ENCODE results near the gene KCNIP2. TPM values are rescaled to one million over a fixed set of nuclear protein-coding genes. Genes with fewer than 3 reads are reported as not detected.

KCNIP2 gene
- total RNA-seq = 1 to 10 TPM; 2.2 to 3.1 TPM

DNA sequence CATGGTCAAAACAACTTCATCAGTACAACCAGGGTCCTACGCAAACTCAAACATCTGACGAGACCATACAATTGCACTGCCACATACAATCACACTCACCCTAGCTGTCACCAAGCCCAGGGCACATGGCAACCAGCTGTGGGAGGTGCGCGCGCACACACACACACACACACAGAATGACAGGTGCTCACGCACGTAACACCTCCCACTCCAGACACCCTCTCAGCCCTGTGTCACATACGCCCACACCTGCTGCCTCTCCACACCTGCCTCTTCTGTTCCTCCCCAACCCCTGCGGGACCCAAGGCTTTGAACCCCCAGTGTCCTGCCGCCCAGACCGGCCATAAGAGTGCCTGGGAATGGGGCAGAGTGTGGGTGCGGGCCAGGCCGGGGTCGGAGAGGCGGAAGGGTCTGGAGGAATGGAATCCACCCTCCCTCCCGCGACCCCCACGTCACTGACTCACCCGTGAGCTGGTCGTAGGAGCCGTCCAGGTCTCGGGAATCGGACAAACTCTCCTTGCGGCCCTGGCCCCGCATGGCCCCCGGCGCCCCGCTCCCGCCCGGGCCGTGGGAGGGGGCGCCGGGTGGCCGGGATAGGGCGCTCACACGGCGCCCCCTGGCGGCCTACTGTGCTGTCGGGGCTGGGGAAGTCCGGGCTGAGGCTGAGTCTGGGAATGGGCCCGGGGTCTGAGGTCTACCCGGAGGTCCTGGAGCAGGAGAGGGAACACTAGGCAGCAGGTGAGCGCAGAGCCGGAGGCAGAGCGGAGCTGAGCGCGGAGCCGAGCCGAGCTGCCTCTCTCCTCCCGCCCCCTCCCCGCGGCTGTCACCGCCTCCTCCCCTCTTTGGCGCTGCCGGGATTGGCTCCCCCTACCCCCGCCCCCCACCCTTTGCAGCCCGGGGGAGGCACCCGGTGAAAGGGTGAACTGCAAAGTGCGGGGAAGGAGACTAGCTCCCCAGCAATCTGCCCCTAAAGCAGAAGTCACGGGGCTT, at the start of gene KCNIP2:
Gene KCNIP2 (minus strand): TSS at position 769 of the 990 bp plus-strand sequence. CDS start 232 bp downstream, at position 537.
- no peak within 1 kb of the TSS for H3K27ac Mint-ChIP-seq
- peak; percentile 48 to 53 for ATAC-seq (replicated peaks in 1 of 2)
- DNase-seq = peak; percentile 60 to 68
- no peaks in the 10 kb centered on the region for H3K36me3 Mint-ChIP-seq (ENCODE audit: insufficient read depth in 2 of 2)
- H3K4me3 Mint-ChIP-seq = peak within 1 kb of the TSS; percentile 81 to 82
- no peaks in the 10 kb centered on the region for H3K9me3 Mint-ChIP-seq
- peaks cover 50% of the 10 kb centered on the region for H3K4me1 Mint-ChIP-seq (ENCODE audit: low read depth)
- peaks cover 25% of the 10 kb centered on the region for H3K27me3 Mint-ChIP-seq (ENCODE audit: low read depth)

DNA sequence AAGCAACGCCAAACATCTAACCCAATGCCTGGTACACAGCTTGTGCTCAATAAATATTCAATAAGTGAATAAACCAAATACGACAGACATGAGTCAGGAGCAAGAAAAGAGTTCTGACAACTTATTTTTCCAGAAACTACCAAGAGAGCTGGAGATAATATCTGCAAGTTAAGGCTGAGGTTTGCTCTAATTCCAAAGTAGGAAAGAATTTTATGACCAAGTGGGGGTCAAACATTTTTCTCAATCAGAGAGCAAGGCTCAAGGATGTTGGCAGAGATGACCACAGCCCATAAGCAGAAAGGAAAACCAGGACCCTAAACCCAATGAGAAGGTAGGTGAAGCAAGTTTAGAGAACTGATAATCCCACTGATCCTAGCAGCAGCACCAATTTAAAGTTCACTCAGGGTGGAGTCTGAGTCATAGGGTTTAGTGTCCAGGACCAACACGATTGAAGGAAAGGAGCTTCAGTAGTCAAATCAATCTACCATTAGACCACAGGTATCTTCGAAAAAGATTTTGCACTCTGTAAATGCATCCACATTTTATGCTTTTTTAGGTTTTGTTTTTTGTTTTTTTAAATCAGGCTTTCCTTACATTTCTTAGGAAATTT, 49.3 kb upstream of the KCNIP2 start:
- no peaks in the 10 kb centered on the region for H3K27me3 Mint-ChIP-seq (ENCODE audit: low read depth)
- no peak overlapping the region for H3K4me3 Mint-ChIP-seq
- peaks cover 13% of the 10 kb centered on the region for H3K4me1 Mint-ChIP-seq (ENCODE audit: low read depth)
- ATAC-seq (replicated peaks in 1 of 2) (no peak), DNase-seq (no peak)
- no peaks in the 10 kb centered on the region for H3K9me3 Mint-ChIP-seq
- H3K27ac Mint-ChIP-seq = no peak overlapping the region
- H3K36me3 Mint-ChIP-seq (ENCODE audit: insufficient read depth in 2 of 2) = no peaks in the 10 kb centered on the region

DNA sequence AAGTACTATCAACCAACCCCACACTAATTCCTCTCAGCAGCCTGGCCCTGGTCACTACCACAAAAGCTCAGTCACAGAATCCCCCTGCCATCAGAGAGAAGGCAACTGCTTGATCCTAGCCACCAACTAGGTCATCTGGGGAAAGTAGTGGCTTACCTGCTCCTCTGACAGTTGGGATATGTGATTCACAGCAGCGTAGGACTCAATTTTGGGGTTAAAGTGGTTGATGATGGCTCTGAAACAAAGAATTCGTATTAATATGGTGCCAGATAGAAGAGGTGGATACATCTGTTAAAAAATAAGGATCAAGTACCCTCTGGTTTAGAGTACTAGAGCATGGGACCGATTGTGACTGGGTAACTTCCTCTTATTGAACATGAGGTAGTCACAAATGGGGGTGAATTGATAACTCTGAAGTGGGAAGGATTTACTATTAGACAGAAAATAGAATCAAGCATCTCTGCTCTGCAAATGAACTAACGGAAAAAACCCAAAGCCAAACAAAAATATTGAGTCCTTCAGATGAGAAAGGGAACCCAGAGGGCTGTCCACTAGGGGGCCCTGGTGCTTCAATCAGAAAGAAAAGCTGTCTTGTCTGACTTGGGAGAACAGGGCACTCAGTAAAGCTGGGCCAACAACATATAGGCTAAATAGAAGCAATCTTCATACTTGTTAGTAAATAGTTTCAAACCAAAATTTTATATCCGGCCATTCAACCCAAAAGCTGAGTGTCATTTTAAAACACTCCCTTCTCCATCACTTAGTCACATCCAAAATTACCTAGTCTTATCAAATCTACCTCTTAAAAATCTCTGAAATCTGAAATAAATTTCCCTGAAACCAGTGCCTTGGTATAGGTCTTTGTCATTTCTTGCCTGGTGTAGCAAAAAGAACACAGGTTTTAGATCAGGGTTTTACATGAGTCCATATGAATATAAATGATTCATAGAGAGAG, 45.9 kb upstream of the KCNIP2 start:
- Mint-ChIP-seq H3K36me3 (ENCODE audit: insufficient read depth in 2 of 2) (no peaks in the 10 kb centered on the region), H3K4me3 (no peak overlapping the region), H3K27me3 (ENCODE audit: low read depth) (no peaks in the 10 kb centered on the region), H3K4me1 (ENCODE audit: low read depth) (peaks cover 7% of the 10 kb centered on the region), H3K27ac (peak overlapping the region; percentile 36), H3K9me3 (no peaks in the 10 kb centered on the region)
- peak; percentile 61 to 86 for ATAC-seq (replicated peaks in 1 of 2)
- peak; percentile 74 to 77 for DNase-seq

DNA sequence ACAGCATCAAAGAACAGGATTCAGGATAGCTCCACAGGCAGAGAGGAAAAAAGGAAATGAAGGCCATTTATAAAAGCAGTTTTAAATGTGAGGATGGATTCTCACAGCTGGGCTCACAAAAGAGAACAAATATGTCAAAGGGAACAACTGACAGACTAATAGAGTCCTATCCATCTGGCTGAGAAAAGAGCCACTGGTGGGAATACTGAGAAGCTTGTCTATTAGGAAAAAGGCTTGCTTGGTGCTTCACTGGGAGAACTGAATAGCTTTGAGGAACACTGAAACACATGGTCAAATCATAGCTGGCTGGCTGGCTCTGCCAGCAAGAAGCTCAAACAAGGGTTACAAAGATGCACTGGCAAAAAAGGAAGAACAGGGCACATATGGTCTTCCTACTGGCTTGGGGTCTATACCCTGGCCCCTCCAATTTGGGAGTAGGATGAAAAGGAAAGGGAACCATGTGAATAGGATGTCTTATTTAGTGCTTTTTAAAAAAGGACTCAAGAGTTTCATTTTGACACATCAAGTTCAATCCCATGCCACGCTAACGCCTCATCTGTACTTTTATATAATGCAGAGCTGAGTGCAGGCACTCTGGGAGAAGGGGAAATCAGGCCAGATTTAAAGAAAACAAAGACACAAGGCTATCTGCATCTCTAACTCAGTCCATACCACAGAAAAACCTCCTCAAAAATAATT, 44.8 kb upstream of the KCNIP2 start:
- Mint-ChIP-seq H3K27ac (peak overlapping the region; percentile 41), H3K36me3 (ENCODE audit: insufficient read depth in 2 of 2) (no peaks in the 10 kb centered on the region), H3K4me3 (no peak overlapping the region), H3K4me1 (ENCODE audit: low read depth) (peaks cover 7% of the 10 kb centered on the region), H3K27me3 (ENCODE audit: low read depth) (no peaks in the 10 kb centered on the region), H3K9me3 (no peaks in the 10 kb centered on the region)
- DNase-seq = no peak
- ATAC-seq (replicated peaks in 1 of 2) = no peak

DNA sequence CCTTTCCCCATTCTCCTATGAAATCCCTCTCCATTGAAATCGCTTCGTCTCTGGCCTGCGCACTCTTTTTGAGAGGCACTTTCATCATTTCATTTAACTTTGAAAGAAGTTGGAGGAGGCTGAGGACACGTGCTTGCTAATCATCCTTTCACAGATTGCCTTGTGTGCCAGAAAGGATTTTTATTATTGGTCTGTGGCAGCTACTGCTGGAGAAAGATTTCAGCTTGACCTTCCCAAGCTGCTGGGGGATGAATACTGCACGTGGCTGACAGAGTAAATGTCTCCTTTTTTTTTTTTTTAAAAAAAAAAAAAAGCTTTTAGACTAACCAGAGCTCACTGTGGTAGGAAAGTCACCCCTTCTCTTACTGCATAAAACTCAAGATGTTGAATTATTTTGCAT, 44.2 kb upstream of the KCNIP2 start:
- Mint-ChIP-seq H3K27ac (no peak overlapping the region), H3K9me3 (no peaks in the 10 kb centered on the region), H3K4me3 (no peak overlapping the region), H3K36me3 (ENCODE audit: insufficient read depth in 2 of 2) (no peaks in the 10 kb centered on the region), H3K27me3 (ENCODE audit: low read depth) (no peaks in the 10 kb centered on the region), H3K4me1 (ENCODE audit: low read depth) (peaks cover 7% of the 10 kb centered on the region)
- DNase-seq (no peak), ATAC-seq (replicated peaks in 1 of 2) (no peak)

DNA sequence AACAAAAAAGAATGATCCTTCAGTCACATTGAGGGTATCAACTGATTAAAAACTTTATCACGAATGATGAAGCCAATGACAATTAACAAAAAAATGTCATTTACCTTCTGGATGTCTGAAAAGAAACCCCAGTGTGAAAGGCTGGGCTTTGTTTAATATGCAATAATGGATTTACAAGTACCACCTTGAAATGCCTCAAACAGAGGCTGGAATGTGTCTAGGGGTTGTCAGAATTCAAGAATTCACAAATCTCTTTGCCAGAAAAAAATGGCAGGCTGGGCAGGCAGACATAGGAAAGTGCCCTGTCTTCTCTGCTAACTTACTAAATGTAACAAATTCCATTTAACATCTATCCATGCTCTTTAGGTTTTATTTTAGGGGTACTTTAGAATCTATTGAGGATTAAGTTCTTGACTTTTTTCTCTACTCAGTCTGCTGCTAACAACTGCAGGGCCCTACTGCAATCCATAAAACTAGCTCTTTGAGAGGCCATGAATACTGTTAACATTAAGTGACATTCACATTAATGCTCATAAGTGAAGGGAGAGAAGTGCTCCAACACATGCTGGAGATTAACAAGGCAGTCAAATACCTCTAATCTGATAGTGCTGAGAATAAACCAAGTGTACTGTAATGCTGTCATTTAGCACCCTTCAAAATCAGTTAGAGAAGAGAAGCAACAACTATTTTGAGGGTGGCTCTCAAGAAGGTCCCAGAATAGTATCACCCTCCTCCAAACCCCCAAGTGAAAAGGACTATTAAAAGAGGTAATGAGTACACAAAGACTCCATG, 43.1 kb upstream of the KCNIP2 start:
- peaks cover 7% of the 10 kb centered on the region for H3K4me1 Mint-ChIP-seq (ENCODE audit: low read depth)
- DNase-seq (no peak), ATAC-seq (replicated peaks in 1 of 2) (no peak)
- H3K9me3 Mint-ChIP-seq = no peaks in the 10 kb centered on the region
- no peaks in the 10 kb centered on the region for H3K27me3 Mint-ChIP-seq (ENCODE audit: low read depth)
- H3K36me3 Mint-ChIP-seq (ENCODE audit: insufficient read depth in 2 of 2) = no peaks in the 10 kb centered on the region
- no peak overlapping the region for H3K4me3 Mint-ChIP-seq
- H3K27ac Mint-ChIP-seq = no peak overlapping the region

DNA sequence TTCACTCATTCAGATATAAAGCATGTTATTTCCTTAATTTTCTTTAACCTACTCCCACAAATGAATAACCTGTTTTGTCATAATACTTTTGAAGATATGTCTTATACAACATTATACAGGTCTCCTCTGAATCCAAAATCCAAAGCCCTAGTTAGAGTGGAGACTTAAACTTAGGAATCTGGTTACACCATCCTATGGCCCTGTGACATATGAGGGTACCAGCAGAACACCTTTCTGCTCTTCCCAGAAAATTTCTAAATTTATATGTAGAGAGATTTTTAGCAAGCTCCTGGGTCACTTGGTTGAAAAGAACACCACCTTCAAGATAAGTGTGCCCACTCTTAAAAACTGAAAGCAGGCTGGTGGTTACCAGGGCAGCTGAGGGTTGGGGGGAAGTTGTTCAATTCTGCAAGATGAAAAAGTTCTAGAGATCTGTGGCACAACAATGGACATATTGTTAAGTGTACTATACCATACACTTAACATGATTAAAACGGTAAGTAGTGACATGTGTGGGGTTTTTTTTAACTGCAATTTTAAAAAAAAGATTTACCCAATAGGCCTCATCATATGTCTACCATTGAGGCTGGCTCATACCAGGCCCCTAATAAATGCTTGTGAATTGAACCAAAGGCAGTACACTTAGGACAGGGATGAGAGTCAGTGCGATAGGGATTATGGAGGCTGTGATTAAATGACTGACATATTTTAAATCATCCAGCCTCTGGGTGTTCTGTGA, 37.6 kb upstream of the KCNIP2 start:
- DNase-seq (no peak), ATAC-seq (replicated peaks in 1 of 2) (no peak)
- Mint-ChIP-seq H3K9me3 (no peaks in the 10 kb centered on the region), H3K27me3 (ENCODE audit: low read depth) (no peaks in the 10 kb centered on the region), H3K4me1 (ENCODE audit: low read depth) (no peaks in the 10 kb centered on the region), H3K4me3 (no peak overlapping the region), H3K36me3 (ENCODE audit: insufficient read depth in 2 of 2) (peaks cover 0 to 3% of the 10 kb centered on the region in 2 donors), H3K27ac (no peak overlapping the region)

DNA sequence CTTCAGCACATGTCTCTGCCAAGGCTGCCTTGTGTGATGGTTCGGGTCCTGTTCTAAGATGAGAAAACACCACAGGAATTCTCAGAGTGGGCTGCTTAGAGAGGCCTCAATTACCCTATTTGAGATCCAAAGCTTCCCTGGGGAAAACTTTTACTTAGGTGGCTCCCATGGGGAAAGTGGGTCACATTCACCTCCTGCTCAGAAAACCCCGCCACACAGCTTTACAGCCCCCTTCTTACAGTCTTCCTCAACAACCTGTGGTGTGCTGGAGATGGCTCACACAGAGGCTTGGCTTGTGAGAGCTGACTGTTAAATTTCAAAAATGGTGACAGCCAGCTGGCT, 36.6 kb upstream of the KCNIP2 start:
- no peak overlapping the region for H3K27ac Mint-ChIP-seq
- H3K9me3 Mint-ChIP-seq = no peaks in the 10 kb centered on the region
- DNase-seq (no peak), ATAC-seq (replicated peaks in 1 of 2) (no peak)
- H3K4me3 Mint-ChIP-seq = no peak overlapping the region
- H3K4me1 Mint-ChIP-seq (ENCODE audit: low read depth) = peaks cover 5% of the 10 kb centered on the region
- no peaks in the 10 kb centered on the region for H3K27me3 Mint-ChIP-seq (ENCODE audit: low read depth)
- peaks cover 0 to 3% of the 10 kb centered on the region in 2 donors for H3K36me3 Mint-ChIP-seq (ENCODE audit: insufficient read depth in 2 of 2)

DNA sequence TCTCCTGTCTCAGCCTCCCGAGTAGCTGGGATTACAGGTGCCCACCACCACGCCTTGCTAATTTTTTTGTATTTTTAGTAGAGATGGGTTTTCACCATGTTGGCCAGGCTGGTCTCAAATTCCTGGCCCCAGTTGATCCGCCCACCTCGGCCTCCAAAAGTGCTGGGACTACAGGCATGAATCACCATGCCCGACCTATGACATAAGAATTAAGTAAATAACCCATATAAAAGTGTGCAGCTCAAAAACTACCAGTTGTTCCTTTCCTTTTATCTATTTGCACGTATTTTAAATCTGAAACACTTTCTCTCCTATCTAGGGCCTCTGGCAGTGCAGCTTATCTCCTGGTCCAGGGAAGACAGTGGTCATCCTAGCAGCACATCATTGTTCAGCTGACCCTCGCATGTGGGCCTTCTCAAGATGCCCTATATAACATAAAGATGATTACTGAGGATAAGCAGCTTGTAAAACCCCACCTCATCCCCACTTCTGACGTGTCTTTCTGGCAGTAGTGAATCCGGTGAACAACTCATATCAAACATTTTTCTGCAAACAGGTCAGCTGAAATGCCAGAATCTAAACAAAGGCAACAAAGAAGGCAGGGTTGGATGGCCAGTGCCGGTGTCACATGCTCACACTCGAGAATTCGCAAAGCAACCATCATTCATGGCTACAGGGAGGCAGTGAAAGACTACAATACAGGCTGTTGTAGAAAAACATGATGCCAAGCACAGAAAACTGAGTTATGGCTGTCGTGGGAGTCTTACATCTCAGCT, 36.0 kb upstream of the KCNIP2 start:
- Mint-ChIP-seq H3K4me1 (ENCODE audit: low read depth) (peaks cover 6% of the 10 kb centered on the region), H3K4me3 (no peak overlapping the region), H3K36me3 (ENCODE audit: insufficient read depth in 2 of 2) (peaks cover 0 to 3% of the 10 kb centered on the region in 2 donors), H3K27me3 (ENCODE audit: low read depth) (no peaks in the 10 kb centered on the region), H3K9me3 (no peaks in the 10 kb centered on the region), H3K27ac (peak overlapping the region; percentile 50)
- no peak for DNase-seq
- ATAC-seq (replicated peaks in 1 of 2) = no peak

DNA sequence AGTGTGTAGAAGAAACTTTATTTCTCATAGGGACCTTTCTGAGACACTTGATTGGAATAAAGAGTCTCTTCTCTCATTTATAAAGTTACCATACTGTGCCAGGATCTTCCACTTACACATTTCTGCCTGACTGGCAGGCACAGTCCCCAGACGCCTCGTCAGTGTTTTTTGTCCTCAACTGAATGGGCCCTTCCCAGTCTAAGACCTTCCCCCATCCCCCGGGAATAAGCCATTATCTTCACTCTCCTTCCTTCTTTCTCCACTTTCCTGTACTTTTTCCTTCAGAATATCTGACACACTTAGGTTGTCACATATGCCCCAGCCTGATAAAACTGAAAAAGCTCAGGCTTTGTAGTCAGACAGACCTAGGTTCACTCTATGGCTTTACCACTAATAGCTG, 35.3 kb upstream of the KCNIP2 start:
- DNase-seq (no peak), ATAC-seq (replicated peaks in 1 of 2) (no peak)
- H3K27ac Mint-ChIP-seq = no peak overlapping the region
- no peaks in the 10 kb centered on the region for H3K9me3 Mint-ChIP-seq
- no peaks in the 10 kb centered on the region for H3K27me3 Mint-ChIP-seq (ENCODE audit: low read depth)
- H3K4me3 Mint-ChIP-seq = no peak overlapping the region
- peaks cover 0 to 3% of the 10 kb centered on the region in 2 donors for H3K36me3 Mint-ChIP-seq (ENCODE audit: insufficient read depth in 2 of 2)
- peaks cover 6% of the 10 kb centered on the region for H3K4me1 Mint-ChIP-seq (ENCODE audit: low read depth)

Measured in activated T-cell treated with anti-CD3 and anti-CD28 coated beads, Interleukin-2, amount 50 U/mL, for 72 hours (primary cell).